GM12878 (cell line): Measurements from ENCODE around the gene EPB41L4B. TPM values are rescaled to one million over a fixed set of nuclear protein-coding genes. Genes with fewer than 3 reads are reported as not detected.

Source experiments
- ATAC-seq: fragments of 200-7000 bp; cut with Tn5 transposase; 3 replicates; pipeline ENCODE4 v1.9.1; 2020; ENCODE audit warnings: mild to moderate bottlenecking, moderate library complexity
- BruUV-seq: library from RNA; stranded (reverse); fragments of 400-500 nt; replicated peaks from 2 replicates; lab custom pipeline; 2021; lab: Mats Ljungman, UMichigan
- CTCF ChIA-PET: fragments of 300-600 bp; sonication (Branson Sonifier 250); formaldehyde crosslinking; extraction: SDS; loops from one replicate; lab custom pipeline; 2021; ENCODE audit warnings: inconsistent platforms; lab: Yijun Ruan, JAX
- POLR2A ChIA-PET: fragments of 350-600 bp; formaldehyde crosslinking; extraction: SDS; loops from one replicate; lab custom pipeline; 2021; ENCODE audit warnings: inconsistent platforms; lab: Charles Lee
- RAD21 ChIA-PET: fragments of 300-600 bp; sonication (Branson Sonifier 250); formaldehyde crosslinking; loops from one replicate; lab custom pipeline; 2023; ENCODE audit warnings: antibody characterized with exemption; ENCODE audit not compliant: unreplicated experiment; lab: Charles Lee
- SMC1A ChIA-PET: fragments of 300-600 bp; sonication (Branson Sonifier 250); formaldehyde crosslinking; loops from one replicate; lab custom pipeline; 2023; ENCODE audit not compliant: unreplicated experiment, uncharacterized antibody; lab: Charles Lee
- DNase-seq: peaks from one replicate; pipeline ENCODE4 v3.0.0-alpha.2; 2011; ENCODE audit warnings: low read depth, low spot score
- FAIRE-seq: peaks from 3 replicates; lab custom pipeline; 2011; peaks lifted over from hg19 to GRCh38; lab: Jason Lieb, UNC
- H2AFZ ChIP-seq: 2 replicates; pipeline ENCODE4 v1.6.0; 2011; ENCODE audit warnings: low read depth, low read length, control low read depth; ENCODE audit not compliant: control insufficient read depth
- H3K27ac ChIP-seq: 2 replicates; pipeline ENCODE4 v1.5.1; 2011; ENCODE audit warnings: control low read depth; ENCODE audit not compliant: control insufficient read depth, insufficient read depth
- H3K27me3 ChIP-seq, 2 experiments: replicated peaks in 1 of 2; 2 replicates each; pipeline versions ENCODE4 v1.6.0 to v1.6.1; 2011; ENCODE audit warnings: low read length in 1 of 2; ENCODE audit not compliant: control insufficient read depth in 2 of 2, insufficient read depth in 2 of 2
- H3K36me3 ChIP-seq, 2 experiments: 2 replicates each; pipeline ENCODE4 v1.5.1; 2011; ENCODE audit warnings: low read length in 1 of 2; ENCODE audit not compliant: control insufficient read depth in 2 of 2, insufficient read depth in 2 of 2
- H3K4me1 ChIP-seq: 2 replicates; pipeline ENCODE4 v1.6.1; 2011; ENCODE audit warnings: mild to moderate bottlenecking, low read length, moderate library complexity, mixed read lengths; ENCODE audit not compliant: control insufficient read depth, insufficient read depth
- H3K4me2 ChIP-seq: 2 replicates; pipeline ENCODE4 v1.6.0; 2011; ENCODE audit warnings: control low read depth; ENCODE audit not compliant: control insufficient read depth, insufficient read depth
- H3K4me3 ChIP-seq: fragments of 200-600 bp; sonication (generic); 2 replicates; pipeline ENCODE4 v1.5.1; 2016
- H3K79me2 ChIP-seq: 2 replicates; pipeline ENCODE4 v1.6.0; 2011; ENCODE audit warnings: low read length; ENCODE audit not compliant: control insufficient read depth, insufficient read depth
- H3K9ac ChIP-seq: 2 replicates; pipeline ENCODE4 v1.8.0; 2011; ENCODE audit warnings: low read length, control low read depth, mixed read lengths; ENCODE audit not compliant: control insufficient read depth, insufficient read depth
- H3K9me3 ChIP-seq: replicated peaks from 3 replicates; pipeline ENCODE4 v1.5.1; 2011; ENCODE audit warnings: mild to moderate bottlenecking, low read length; ENCODE audit not compliant: control insufficient read depth, insufficient read depth
- H4K20me1 ChIP-seq: 2 replicates; pipeline ENCODE4 v1.6.0; 2011; ENCODE audit not compliant: control insufficient read depth, insufficient read depth
- CBFB ChIP-seq: IDR thresholded peaks from 2 replicates; pipeline ENCODE4 v1.6.1; 2016; ENCODE audit warnings: antibody characterized with exemption, low read depth
- CREB1 ChIP-seq: IDR thresholded peaks from 2 replicates; pipeline ENCODE4 v1.6.1; 2012; ENCODE audit warnings: low read depth, mild to moderate bottlenecking, inconsistent platforms
- E4F1 ChIP-seq: fragments of 450-650 bp; IDR thresholded peaks from 2 replicates; pipeline ENCODE4 v1.6.1; 2018; ENCODE audit warnings: borderline replicate concordance, mild to moderate bottlenecking; ENCODE audit not compliant: partially characterized antibody
- IRF3 ChIP-seq: fragments of 450-650 bp; IDR thresholded peaks from 2 replicates; pipeline ENCODE4 v1.6.1; 2014; ENCODE audit warnings: mild to moderate bottlenecking
- IRF5 ChIP-seq: fragments of 450-650 bp; IDR thresholded peaks from 2 replicates; pipeline ENCODE4 v1.6.1; 2017; ENCODE audit warnings: borderline replicate concordance
- MAX ChIP-seq: IDR thresholded peaks from 2 replicates; pipeline ENCODE4 v1.6.1; 2012; ENCODE audit warnings: low read depth, low read length, improper control_type of control experiment
- NBN ChIP-seq: fragments of 450-650 bp; IDR thresholded peaks from 2 replicates; pipeline ENCODE4 v1.6.1; 2016
- NFIC ChIP-seq: IDR thresholded peaks from 2 replicates; pipeline ENCODE4 v1.6.1; 2012; ENCODE audit warnings: low read depth, mild to moderate bottlenecking, inconsistent platforms, low read length, moderate library complexity
- RB1 ChIP-seq: fragments of 450-650 bp; formaldehyde crosslinking; IDR thresholded peaks from 2 replicates; pipeline ENCODE4 v1.6.1; 2017; ENCODE audit warnings: mild to moderate bottlenecking, borderline replicate concordance
- STAT1 ChIP-seq: fragments of 450-650 bp; conservative IDR thresholded peaks from 2 replicates; pipeline ENCODE4 v1.6.1; 2014; ENCODE audit warnings: antibody characterized with exemption, mild to moderate bottlenecking
- TCF3 ChIP-seq: IDR thresholded peaks from 2 replicates; pipeline ENCODE4 v1.6.1; 2012; ENCODE audit warnings: low read depth, mild to moderate bottlenecking, low read length, borderline replicate concordance; ENCODE audit not compliant: insufficient read depth
- YBX1 ChIP-seq: fragments of 450-650 bp; IDR thresholded peaks from 2 replicates; pipeline ENCODE4 v1.6.1; 2016; ENCODE audit warnings: antibody characterized with exemption
- ZNF274 ChIP-seq: IDR thresholded peaks from one replicate; pipeline ENCODE4 v1.8.0; 2011; ENCODE audit not compliant: insufficient read length, insufficient read depth
- WGBS: methylation state at CpG from one replicate; pipeline ENCODE4 v1.1.6; 2016; ENCODE audit warnings: low lambda C conversion rate; ENCODE audit not compliant: insufficient replicate concordance, insufficient coverage; ENCODE audit errors: missing lambda C conversion rate; 5-methylcytosine and 5-hydroxymethylcytosine counted together
- in situ Hi-C: fragments of 300-500 bp; cut with MboI; formaldehyde crosslinking; loops from 9 replicates; pipeline ENCODE4 v1.14.3; 2018; ENCODE audit warnings: mixed read lengths
- intact Hi-C: fragments of 100-400 bp; cut with micrococcal nuclease; formaldehyde crosslinking; loops from one replicate; pipeline ENCODE4 v1.14.2; 2022; ENCODE audit not compliant: unreplicated experiment
- polyA plus RNA-seq, 11 experiments: library from polyadenylated mRNA; depleted of rRNA in 4 of 11; unstranded in 6 of 11; stranded (reverse) in 5 of 11; fragments of >200 nt; fragmentation: Nextera tagmentation in 4 of 11; fragmentation: Illumina TruSeq in 1 of 11; extraction: Ambion mirVana in 4 of 11; extraction: Trizol in 1 of 11; gene quantifications; 1 replicate in 1 of 11; 2 replicates in 10 of 11; pipeline versions ENCODE4 v1.2.1 to v1.2.3, GENCODE V29; 2011 to 2016; ENCODE audit warnings: inconsistent platforms in 2 of 11, missing spikeins in 2 of 11, low read depth in 1 of 11
- total RNA-seq, 4 experiments: library from RNA; depleted of rRNA in 3 of 4; stranded (reverse); fragments of >200 nt in 3 of 4; fragmentation: Illumina TruSeq in 1 of 4; extraction: Trizol in 1 of 4; gene quantifications; 2 replicates each; pipeline versions ENCODE4 v1.2.1 to v1.2.3, GENCODE V29; 2013 to 2021
- TF ChIP-seq, protein P1 (sequence below): IDR thresholded peaks from 2 replicates; pipeline ENCODE4 v1.6.1; 2011; ENCODE audit warnings: mild to moderate bottlenecking, low read depth, low read length, moderate library complexity; ENCODE audit not compliant: insufficient replicate concordance

EPB41L4B gene
- total and polyA plus RNA-seq, 10 of the 15 experiments (the other 5 are each of a cell fraction or from before 2014, with no cell fraction given): 0.04 to 0.75 (median 0.13) TPM; not detected in 1

- SMC1A ChIA-PET: interaction anchor here (0.8 kb wide), 1 partner anchor 30 kb away, joined by 3 read pairs; no protein-coding TSS in a partner anchor
- Histone ChIP-seq H3K27me3 (no peaks in the 10 kb centered on the region), H3K9ac (no peak overlapping the region), H4K20me1 (no peaks in the 10 kb centered on the region), H3K4me1 (no peaks in the 10 kb centered on the region), H3K4me3 (no peak overlapping the region), H3K9me3 (no peaks in the 10 kb centered on the region; the same call in 2 of the 3 replicates), H3K4me2 (no peak overlapping the region), H2AFZ (no peak overlapping the region), H3K79me2 (no peaks in the 10 kb centered on the region), H3K27ac (no peak overlapping the region)
- no peak for DNase-seq
- CTCF ChIA-PET: interaction anchor here (0.7 kb wide), 1 partner anchor 144 kb away, joined by 3 read pairs; no protein-coding TSS in a partner anchor
- BruUV-seq: no TSS peak
- 76% methylated on average over 3 of the region's 3 CpGs for WGBS
- intact Hi-C loops: no loop called here
- RAD21 ChIA-PET: no interaction called here
- ATAC-seq: no peak
- FAIRE-seq: peak; percentile 61
- TF ChIP-seq, protein P1, sequence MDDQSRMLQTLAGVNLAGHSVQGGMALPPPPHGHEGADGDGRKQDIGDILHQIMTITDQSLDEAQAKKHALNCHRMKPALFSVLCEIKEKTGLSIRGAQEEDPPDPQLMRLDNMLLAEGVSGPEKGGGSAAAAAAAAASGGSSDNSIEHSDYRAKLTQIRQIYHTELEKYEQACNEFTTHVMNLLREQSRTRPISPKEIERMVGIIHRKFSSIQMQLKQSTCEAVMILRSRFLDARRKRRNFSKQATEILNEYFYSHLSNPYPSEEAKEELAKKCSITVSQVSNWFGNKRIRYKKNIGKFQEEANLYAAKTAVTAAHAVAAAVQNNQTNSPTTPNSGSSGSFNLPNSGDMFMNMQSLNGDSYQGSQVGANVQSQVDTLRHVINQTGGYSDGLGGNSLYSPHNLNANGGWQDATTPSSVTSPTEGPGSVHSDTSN: no peak
- TF ChIP-seq RB1 (no peak), E4F1 (no peak), NBN (no peak), ZNF274 (no peak), CBFB (no peak), YBX1 (no peak), TCF3 (no peak), IRF5 (no peak), NFIC (no peak), MAX (no peak), IRF3 (no peak), STAT1 (no peak), CREB1 (no peak)
- TF ChIP-seq, all 136 proteins: peak for 0
- H3K36me3 ChIP-seq: no peaks in the 10 kb centered on the region
- POLR2A ChIA-PET: no interaction called here
- in situ Hi-C loops: no loop called here
Measured at GRCh38 chr9:109267555-109267954, 53.3 kb downstream of the EPB41L4B start.
